ENCODE data around the gene MVB12A.
A peak's percentile ranks its signal among the peaks of the same experiment; 100 is the strongest.

MVB12A gene

GRCh38 chr19:17390665-17391370, 29.0 kb upstream of the MVB12A start:
- no peak overlapping the region for H3K4me3 ChIP-seq (IDR thresholded peaks at IDR 0.05; ENCODE audit: insufficient read depth, low read depth, low read length)
- no peak overlapping the region for H3K27ac ChIP-seq
- H3K27me3 ChIP-seq (ENCODE audit: insufficient read depth, low read depth), result peaks cover 26% of the 10 kb centered on the region; the same call in 1 of the 2 replicates
- H3K9ac ChIP-seq, result no peak overlapping the region
- H3K4me1 ChIP-seq (ENCODE audit: low read depth, poor library complexity, severe bottlenecking), result peaks cover 24% of the 10 kb centered on the region
- H2AFZ ChIP-seq (ENCODE audit: low read depth), result peak overlapping the region; percentile 66; the same call in 1 of the 2 replicates
- H4K20me1 ChIP-seq (ENCODE audit: insufficient read depth), result no peaks in the 10 kb centered on the region
- H3K4me2 ChIP-seq, result peak overlapping the region; percentile 95
- no peaks in the 10 kb centered on the region for H3K36me3 ChIP-seq (ENCODE audit: insufficient read depth)
- no peaks in the 10 kb centered on the region for H3K79me2 ChIP-seq (ENCODE audit: insufficient read depth, low read depth)
- 0 out of 2 replicates have a peak, but pooled peaks have one; percentile 33 for TF ChIP-seq CTCF (conservative IDR thresholded peaks at IDR 0.05; ENCODE audit: low read depth, low read length)

- H3K36me3 ChIP-seq (ENCODE audit: insufficient read depth), result no peaks in the 10 kb centered on the region
- peaks cover 24% of the 10 kb centered on the region for H3K4me1 ChIP-seq (ENCODE audit: low read depth, poor library complexity, severe bottlenecking)
- H3K4me2 ChIP-seq, result peak overlapping the region; percentile 95
- no peak overlapping the region; the same call in 1 of the 2 replicates for H3K9ac ChIP-seq
- H4K20me1 ChIP-seq (ENCODE audit: insufficient read depth), result no peaks in the 10 kb centered on the region
- peaks cover 26% of the 10 kb centered on the region; the same call in 1 of the 2 replicates for H3K27me3 ChIP-seq (ENCODE audit: insufficient read depth, low read depth)
- peak overlapping the region; percentile 66 for H2AFZ ChIP-seq (ENCODE audit: low read depth)
- H3K27ac ChIP-seq, result peak overlapping the region; percentile 51
- no peak for TF ChIP-seq CTCF (conservative IDR thresholded peaks at IDR 0.05; ENCODE audit: low read depth, low read length)
- H3K4me3 ChIP-seq (IDR thresholded peaks at IDR 0.05; ENCODE audit: insufficient read depth, low read depth, low read length), result no peak overlapping the region
- H3K79me2 ChIP-seq (ENCODE audit: insufficient read depth, low read depth), result no peaks in the 10 kb centered on the region
These were observed 28.3 kb upstream of the MVB12A start for GRCh38 chr19:17391371-17392151.

GRCh38 chr19:17393002-17393401, 26.8 kb upstream of the MVB12A start:
- no peak for TF ChIP-seq CTCF (conservative IDR thresholded peaks at IDR 0.05; ENCODE audit: low read depth, low read length)
- Histone ChIP-seq H3K9ac (no peak overlapping the region), H3K27me3 (ENCODE audit: insufficient read depth, low read depth) (peaks cover 21% of the 10 kb centered on the region; the same call in 1 of the 2 replicates), H2AFZ (ENCODE audit: low read depth) (no peak overlapping the region), H3K36me3 (ENCODE audit: insufficient read depth) (no peaks in the 10 kb centered on the region), H3K27ac (no peak overlapping the region), H3K4me2 (peak overlapping the region; percentile 95), H3K4me1 (ENCODE audit: low read depth, poor library complexity, severe bottlenecking) (peaks cover 24% of the 10 kb centered on the region), H3K4me3 (IDR thresholded peaks at IDR 0.05; ENCODE audit: insufficient read depth, low read depth, low read length) (no peak overlapping the region), H3K79me2 (ENCODE audit: insufficient read depth, low read depth) (no peaks in the 10 kb centered on the region), H4K20me1 (ENCODE audit: insufficient read depth) (no peaks in the 10 kb centered on the region)

- Histone ChIP-seq H3K27me3 (ENCODE audit: insufficient read depth, low read depth) (peaks cover 13% of the 10 kb centered on the region; the same call in 1 of the 2 replicates), H3K4me1 (ENCODE audit: low read depth, poor library complexity, severe bottlenecking) (peaks cover 24% of the 10 kb centered on the region), H3K27ac (no peak within 1 kb of the TSS), H3K4me2 (peak within 1 kb of the TSS; percentile 95; the same call in 1 of the 2 replicates), H3K79me2 (ENCODE audit: insufficient read depth, low read depth) (no peaks in the 10 kb centered on the region), H3K9ac (no peak within 1 kb of the TSS), H2AFZ (ENCODE audit: low read depth) (no peak within 1 kb of the TSS), H3K4me3 (IDR thresholded peaks at IDR 0.05; ENCODE audit: insufficient read depth, low read depth, low read length) (no peak within 1 kb of the TSS), H4K20me1 (ENCODE audit: insufficient read depth) (no peaks in the 10 kb centered on the region), H3K36me3 (ENCODE audit: insufficient read depth) (no peaks in the 10 kb centered on the region)
- no peak for TF ChIP-seq CTCF (conservative IDR thresholded peaks at IDR 0.05; ENCODE audit: low read depth, low read length)
These were observed 25.9 kb upstream of the MVB12A start, which contains the start of gene CCDC194 for GRCh38 chr19:17393914-17394313. TSS of gene CCDC194 (minus strand) at chr19:17394196. CDS start at chr19:17394158, 38 bp downstream.
